NCI-H187 treated with DMSO at 0.1 percent for 48 hours (cell line): ENCODE measurements around the gene SLC4A1AP.

ENCODE experiments used
- DNase-seq: peaks from one replicate; lab custom pipeline; 2025; lab: John Stamatoyannopoulos, UW

SLC4A1AP gene

DNA sequence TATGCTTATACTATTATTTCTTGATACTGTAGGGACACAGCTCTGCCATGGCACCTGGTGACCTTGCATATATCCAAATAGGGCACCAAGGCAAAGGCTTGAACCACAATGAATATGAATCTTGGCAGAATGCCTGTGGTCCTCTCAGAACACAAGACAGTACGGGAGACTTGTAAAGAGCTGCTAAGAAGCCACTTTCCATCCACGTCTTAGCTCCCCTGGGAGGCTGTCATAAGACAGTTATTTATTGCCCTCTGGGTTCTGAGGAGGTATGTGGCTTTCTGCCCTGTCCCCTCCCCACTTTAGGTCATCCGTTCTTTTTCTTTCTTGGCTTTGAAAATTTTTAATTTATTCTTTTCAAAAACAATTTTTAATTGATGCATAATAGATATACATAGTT, 78.0 kb downstream of the SLC4A1AP start:
- DNase-seq, result no peak

- DNase-seq, result no peak
Observed at GRCh38 chr2:27742571-27742970, 78.9 kb downstream of the SLC4A1AP start.
